ENCODE measurements around the gene CELF1. TPM values are rescaled to one million over a fixed set of nuclear protein-coding genes. Genes with fewer than 3 reads are reported as not detected.

Gene CELF1
- total RNA-seq, 1 donor from 2014 or later = 97.5 TPM

- H3K36me3 ChIP-seq = peaks cover 89% of the 10 kb centered on the region
- no peaks in the 10 kb centered on the region for H3K9me3 ChIP-seq
- no peak overlapping the region for H3K4me3 ChIP-seq
- intact Hi-C loops (cut with DNase I) = no loop called here
- H3K4me1 ChIP-seq = peaks cover 14% of the 10 kb centered on the region
- no peak for TF ChIP-seq CTCF (IDR thresholded peaks at IDR 0.05)
- no peaks in the 10 kb centered on the region for H3K27me3 ChIP-seq
- DNase-seq = no peak
- no peak overlapping the region for H3K27ac ChIP-seq
- no peak for ATAC-seq
Measured at GRCh38 chr11:47470671-47471070, 82.3 kb downstream of the CELF1 start.

- H3K4me1 ChIP-seq = peaks cover 14% of the 10 kb centered on the region
- no peak for DNase-seq
- no peak overlapping the region for H3K4me3 ChIP-seq
- intact Hi-C loops (cut with DNase I) = no loop called here
- H3K9me3 ChIP-seq = no peaks in the 10 kb centered on the region
- H3K27ac ChIP-seq = no peak overlapping the region
- H3K27me3 ChIP-seq = no peaks in the 10 kb centered on the region
- peaks cover 79% of the 10 kb centered on the region for H3K36me3 ChIP-seq
- TF ChIP-seq CTCF (IDR thresholded peaks at IDR 0.05) = no peak
- ATAC-seq = peak; percentile 40
Measured at GRCh38 chr11:47469361-47470179, 83.4 kb downstream of the CELF1 start.

GRCh38 chr11:47468598-47469214, 84.2 kb downstream of the CELF1 start:
- no peaks in the 10 kb centered on the region for H3K27me3 ChIP-seq
- DNase-seq = peak; percentile 64
- peaks cover 14% of the 10 kb centered on the region for H3K4me1 ChIP-seq

GRCh38 chr11:47467357-47467756, 85.6 kb downstream of the CELF1 start:
- ATAC-seq (no peak), DNase-seq (peak; percentile 51)
- Histone ChIP-seq H3K9me3 (no peaks in the 10 kb centered on the region), H3K27ac (no peak overlapping the region), H3K4me3 (no peak overlapping the region), H3K27me3 (no peaks in the 10 kb centered on the region), H3K36me3 (peaks cover 67% of the 10 kb centered on the region), H3K4me1 (peaks cover 14% of the 10 kb centered on the region)
- intact Hi-C loops (cut with DNase I) = no loop called here
- TF ChIP-seq CTCF (IDR thresholded peaks at IDR 0.05) = no peak

More at GRCh38 chr11:47468598-47469214, 84.2 kb downstream of the CELF1 start:
- peak; percentile 63 for ATAC-seq
- Histone ChIP-seq H3K27ac (no peak overlapping the region), H3K9me3 (no peaks in the 10 kb centered on the region), H3K4me3 (no peak overlapping the region), H3K36me3 (peaks cover 77% of the 10 kb centered on the region)
- intact Hi-C loops (cut with DNase I) = no loop called here
- no peak for TF ChIP-seq CTCF (IDR thresholded peaks at IDR 0.05)

GRCh38 chr11:47466701-47467250, 86.2 kb downstream of the CELF1 start:
- intact Hi-C loops (cut with DNase I) = no loop called here
- peaks cover 66% of the 10 kb centered on the region for H3K36me3 ChIP-seq
- peak overlapping the region; percentile 4 for H3K4me3 ChIP-seq
- ATAC-seq (peak; percentile 29), DNase-seq (peak; percentile 47)
- peak overlapping the region; percentile 51 for H3K27ac ChIP-seq
- peaks cover 14% of the 10 kb centered on the region for H3K4me1 ChIP-seq
- H3K9me3 ChIP-seq = no peaks in the 10 kb centered on the region
- H3K27me3 ChIP-seq = no peaks in the 10 kb centered on the region
- TF ChIP-seq CTCF (IDR thresholded peaks at IDR 0.05) = no peak

Data from upper lobe of right lung (tissue), 1 donor.